Adrenal gland (tissue), 12 donors: ENCODE data around the gene KCNJ8. TPM values are rescaled to one million over a fixed set of nuclear protein-coding genes. Genes with fewer than 3 reads are reported as not detected.
"Not testable (repeated sequence)": the region's sequence is repeated elsewhere in the genome, so short reads cannot be mapped to it uniquely, and the experiment has no call there.

ENCODE experiments used
- DNase-seq, 7 donors: peaks; one replicate each; pipeline ENCODE4 v3.0.0-alpha.2; 2019 to 2020
- H3K27ac ChIP-seq, 5 donors: fragments of 200-600 bp; sonication (generic) in 4 of 5; 1 replicate in 3 of 5; 2 replicates in 2 of 5; pipeline versions ENCODE4 v1.5.1 to v1.8.0; 2016 to 2020; ENCODE audit warnings: mild to moderate bottlenecking in 1 of 5
- H3K27me3 ChIP-seq: fragments of 200-600 bp; 2 replicates; pipeline ENCODE4 v1.8.0; 2021
- H3K36me3 ChIP-seq, 2 donors: fragments of 200-600 bp; replicated peaks in 1 of 2; 1 replicate in 1 of 2; 2 replicates in 1 of 2; pipeline versions ENCODE4 v1.5.1 to v1.8.0; 2018 to 2022
- H3K4me1 ChIP-seq, 2 donors: fragments of 200-600 bp; replicated peaks in 1 of 2; 1 replicate in 1 of 2; 2 replicates in 1 of 2; pipeline versions ENCODE4 v1.5.1 to v1.8.0; 2018 to 2021
- H3K4me3 ChIP-seq, 4 donors: fragments of 200-600 bp; sonication (generic) in 3 of 4; one replicate each; pipeline ENCODE4 v1.5.1; 2016 to 2018
- H3K9me3 ChIP-seq, 3 donors: fragments of 200-600 bp; sonication (generic) in 1 of 3; replicated peaks in 1 of 3; 1 replicate in 2 of 3; 2 replicates in 1 of 3; pipeline versions ENCODE4 v1.5.1 to v1.8.0; 2016 to 2021
- CTCF ChIP-seq, 6 experiments: fragments of 450-650 bp in 4 of 6; fragments of 200-600 bp in 2 of 6; sonication (generic) in 1 of 6; IDR thresholded peaks; 1 replicate in 5 of 6; 2 replicates in 1 of 6; pipeline versions ENCODE4 v1.5.1 to v1.8.0; 2016 to 2021; ENCODE audit warnings: antibody characterized with exemption in 6 of 6, mild to moderate bottlenecking in 2 of 6, moderate library complexity in 1 of 6
- POLR2A ChIP-seq, 2 donors: fragments of 450-650 bp; IDR thresholded peaks; one replicate each; pipeline ENCODE4 v1.6.1; 2017; ENCODE audit warnings: antibody characterized with exemption in 2 of 2, mild to moderate bottlenecking in 2 of 2, moderate library complexity in 1 of 2
- WGBS, 4 donors: extraction: QIAGEN DNeasy Blood & Tissue Kit in 2 of 4; methylation state at CpG; one replicate each; pipeline versions ENCODE4 v1.1.5 to v1.1.7; 2013 to 2017; 5-methylcytosine and 5-hydroxymethylcytosine counted together
- intact Hi-C, 2 donors: fragments of 100-400 bp; cut with DNase I; formaldehyde crosslinking; loops; one replicate each; pipeline versions ENCODE4 v1.14.1 to v1.15.0; 2022 to 2023
- polyA plus RNA-seq, 3 donors: library from polyadenylated mRNA; stranded (reverse); fragments of 200-250 nt in 2 of 3; fragments of 350-450 nt in 1 of 3; fragmentation: Illumina TruSeq in 1 of 3; extraction: RNeasy Lipid Tissue Mini Kit (QIAGEN cat#74804) in 1 of 3; gene quantifications; one replicate each; pipeline ENCODE4 v1.2.3, GENCODE V29; 2013 to 2014
- total RNA-seq, 9 donors: library from RNA; depleted of rRNA in 4 of 9; stranded (reverse); fragments of >200 nt in 4 of 9; fragments of 120-200 nt in 1 of 9; fragmentation: NEBNext Ultra II Directional in 1 of 9; extraction: Animal tissue kit (Norgen Biotek cat#: 25700) in 1 of 9; gene quantifications; one replicate each; pipeline versions ENCODE4 v1.1.0 to v1.2.4, GENCODE V29; 2013 to 2023
- donor health status: healthy with polysubstance abuse.
- donor health status: Bipolar disorder and iron deficiency.
- donor health status: DM: yes; HTN: yes; CAD: no.
- donor health status: DM: no; HTN: no; CAD: no.
- donor health status: DM: no; HTN: no; CAD: no.
- donor health status: DM: yes; HTN: yes; CAD: no.

Gene KCNJ8
- total and polyA plus RNA-seq, 12 donors, result 7.9 to 70.5 (median 30.7) TPM

- peaks cover 7 to 17% of the 10 kb centered on the region in 2 donors for H3K4me1 ChIP-seq
- no peak for DNase-seq
- WGBS, 4 donors, result 55 to 67% (median 61%) methylated on average over 3 of the region's 3 CpGs
- H3K36me3 ChIP-seq, result no peaks in the 10 kb centered on the region
- TF ChIP-seq POLR2A (IDR thresholded peaks at IDR 0.05), result no peak
- no peak for TF ChIP-seq CTCF (IDR thresholded peaks at IDR 0.05)
- H3K4me3 ChIP-seq, result no peak overlapping the region
- H3K27me3 ChIP-seq, result no peaks in the 10 kb centered on the region
- H3K27ac ChIP-seq, result peak overlapping the region in 2 of 5 donors; percentile 24 to 36
- no peaks in the 10 kb centered on the region for H3K9me3 ChIP-seq
- intact Hi-C loops, result no loop called here
These were observed 11.6 kb upstream of the KCNJ8 start for GRCh38 chr12:21786041-21786531.

GRCh38 chr12:21782723-21783122, 8.2 kb upstream of the KCNJ8 start:
- H3K27ac ChIP-seq, H3K27me3 ChIP-seq, H3K9me3 ChIP-seq, DNase-seq, H3K4me3 ChIP-seq, H3K36me3 ChIP-seq, intact Hi-C loops: not testable (repeated sequence)
- peaks cover 6 to 13% of the 10 kb centered on the region in 2 donors for H3K4me1 ChIP-seq
- WGBS, 4 donors, result 91 to 95% (median 94%) methylated on average over 3 of the region's 3 CpGs

- H3K4me1 ChIP-seq, result peaks cover 6 to 13% of the 10 kb centered on the region in 2 donors
- no peaks in the 10 kb centered on the region for H3K36me3 ChIP-seq
- no peak overlapping the region for H3K4me3 ChIP-seq
- WGBS, 4 donors, result 48 to 67% (median 58%) methylated on average over 3 of the region's 3 CpGs
- TF ChIP-seq POLR2A (IDR thresholded peaks at IDR 0.05) (no peak), CTCF (IDR thresholded peaks at IDR 0.05) (no peak)
- intact Hi-C loops, result no loop called here
- H3K9me3 ChIP-seq, result no peaks in the 10 kb centered on the region
- no peak for DNase-seq
- no peaks in the 10 kb centered on the region for H3K27me3 ChIP-seq
- H3K27ac ChIP-seq, result peak overlapping the region in 2 of 5 donors; percentile 51 to 59
These were observed 6.3 kb upstream of the KCNJ8 start for GRCh38 chr12:21780786-21781185.

GRCh38 chr12:21776175-21776574, 1.7 kb upstream of the KCNJ8 start:
- DNase-seq, result no peak
- 88 to 93% (median 90%) methylated on average over 3 of the region's 3 CpGs for WGBS, 4 donors
- no peaks in the 10 kb centered on the region for H3K27me3 ChIP-seq
- intact Hi-C loops, result no loop called here
- H3K27ac ChIP-seq, result peak overlapping the region in 2 of 5 donors; percentile 14 to 91
- TF ChIP-seq POLR2A (IDR thresholded peaks at IDR 0.05), result no peak
- no peak for TF ChIP-seq CTCF (IDR thresholded peaks at IDR 0.05)
- no peaks in the 10 kb centered on the region for H3K36me3 ChIP-seq
- H3K9me3 ChIP-seq, result no peaks in the 10 kb centered on the region
- H3K4me1 ChIP-seq, result peaks cover 9 to 24% of the 10 kb centered on the region in 2 donors
- no peak overlapping the region for H3K4me3 ChIP-seq

- DNase-seq, result peak in 1 of 7 donors; percentile 20
- peak overlapping the region in 2 of 4 donors; percentile 73 for H3K4me3 ChIP-seq
- intact Hi-C loops, result no loop called here
- H3K36me3 ChIP-seq, result no peaks in the 10 kb centered on the region
- peaks cover 3 to 22% of the 10 kb centered on the region in 2 donors for H3K4me1 ChIP-seq
- H3K27ac ChIP-seq, result peak overlapping the region; percentile 71 to 96 (median 89)
- TF ChIP-seq POLR2A (IDR thresholded peaks at IDR 0.05) (peak in 1 of 2 donors; percentile 39), CTCF (IDR thresholded peaks at IDR 0.05) (no peak)
- H3K9me3 ChIP-seq, result no peaks in the 10 kb centered on the region
- WGBS, 4 donors, result 14 to 23% (median 20%) methylated on average over 14 of the region's 14 CpGs
- H3K27me3 ChIP-seq, result no peaks in the 10 kb centered on the region
These were observed 771 bp upstream of the KCNJ8 start for GRCh38 chr12:21775133-21775820.
